ENCODE data around the gene LMX1A.

DNA sequence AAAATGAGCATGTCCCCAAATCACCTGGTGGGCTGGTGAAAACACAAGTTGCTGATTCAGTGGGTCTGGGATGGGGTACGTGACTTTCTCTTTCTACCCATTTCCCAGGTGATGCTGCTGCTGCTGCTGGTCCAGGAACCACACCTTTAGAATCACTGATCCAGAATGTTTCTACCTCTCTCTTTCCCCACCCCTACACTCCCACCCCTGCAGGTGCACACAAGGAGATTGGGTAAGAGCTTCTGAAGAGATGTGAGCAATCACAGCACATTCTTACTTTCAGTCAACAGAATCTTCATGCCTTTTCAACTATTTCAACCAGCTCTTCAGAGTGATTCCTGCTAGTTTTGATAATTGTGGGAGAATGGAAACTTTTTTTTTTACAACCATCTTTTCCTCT is 130.9 kb downstream of the LMX1A start:
- TF ChIP-seq, protein P1, sequence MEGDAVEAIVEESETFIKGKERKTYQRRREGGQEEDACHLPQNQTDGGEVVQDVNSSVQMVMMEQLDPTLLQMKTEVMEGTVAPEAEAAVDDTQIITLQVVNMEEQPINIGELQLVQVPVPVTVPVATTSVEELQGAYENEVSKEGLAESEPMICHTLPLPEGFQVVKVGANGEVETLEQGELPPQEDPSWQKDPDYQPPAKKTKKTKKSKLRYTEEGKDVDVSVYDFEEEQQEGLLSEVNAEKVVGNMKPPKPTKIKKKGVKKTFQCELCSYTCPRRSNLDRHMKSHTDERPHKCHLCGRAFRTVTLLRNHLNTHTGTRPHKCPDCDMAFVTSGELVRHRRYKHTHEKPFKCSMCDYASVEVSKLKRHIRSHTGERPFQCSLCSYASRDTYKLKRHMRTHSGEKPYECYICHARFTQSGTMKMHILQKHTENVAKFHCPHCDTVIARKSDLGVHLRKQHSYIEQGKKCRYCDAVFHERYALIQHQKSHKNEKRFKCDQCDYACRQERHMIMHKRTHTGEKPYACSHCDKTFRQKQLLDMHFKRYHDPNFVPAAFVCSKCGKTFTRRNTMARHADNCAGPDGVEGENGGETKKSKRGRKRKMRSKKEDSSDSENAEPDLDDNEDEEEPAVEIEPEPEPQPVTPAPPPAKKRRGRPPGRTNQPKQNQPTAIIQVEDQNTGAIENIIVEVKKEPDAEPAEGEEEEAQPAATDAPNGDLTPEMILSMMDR (conservative IDR thresholded peaks at IDR 0.05; ENCODE audit: low read length): no peak
- no peak for TF ChIP-seq EZH2phosphoT487 (IDR thresholded peaks at IDR 0.05; ENCODE audit: borderline replicate concordance)
